Stimulated activated CD8-positive, alpha-beta memory T cell treated with anti-CD3 and anti-CD28 coated beads, Interleukin-12 subunit alpha, Interleukin-12 subunit beta, amount 100 ng/mL, for 24 hours (primary cell): Measurements from ENCODE around the gene ZNF710.

Experiments
- DNase-seq: peaks from one replicate; pipeline ENCODE4 v3.0.0-alpha.2; 2020; ENCODE audit errors: extremely low read depth

ZNF710 gene

GRCh38 chr15:89991312-89991711 lies 9.8 kb upstream of the ZNF710 start:
- DNase-seq: no peak

- no peak for DNase-seq
Observed at GRCh38 chr15:89993349-89993748, 7.8 kb upstream of the ZNF710 start.

GRCh38 chr15:89997079-89997478 lies 4.0 kb upstream of the ZNF710 start:
- no peak for DNase-seq

GRCh38 chr15:89998141-89998661 lies 2.9 kb upstream of the ZNF710 start:
- DNase-seq: no peak

- DNase-seq: no peak
Observed at GRCh38 chr15:89998923-89999675, 2.0 kb upstream of the ZNF710 start.

- DNase-seq: no peak
Observed at GRCh38 chr15:89999676-90000185, 1.4 kb upstream of the ZNF710 start.

GRCh38 chr15:90000186-90001001 lies 730 bp upstream of the ZNF710 start:
- no peak for DNase-seq

GRCh38 chr15:90001683-90002427 lies 731 bp downstream of the ZNF710 start:
- no peak for DNase-seq

GRCh38 chr15:90002428-90002844 lies 1.3 kb downstream of the ZNF710 start:
- no peak for DNase-seq

GRCh38 chr15:90003736-90004135 lies 2.6 kb downstream of the ZNF710 start:
- DNase-seq: no peak

GRCh38 chr15:90004252-90004651 lies 3.1 kb downstream of the ZNF710 start:
- no peak for DNase-seq

- DNase-seq: no peak
Observed at GRCh38 chr15:90004671-90005070, 3.5 kb downstream of the ZNF710 start.

GRCh38 chr15:90006217-90007075 lies 5.3 kb downstream of the ZNF710 start:
- no peak for DNase-seq

- DNase-seq: no peak
Observed at GRCh38 chr15:90007076-90007460, 5.9 kb downstream of the ZNF710 start.

- no peak for DNase-seq
Observed at GRCh38 chr15:90008607-90009006, 7.5 kb downstream of the ZNF710 start.

GRCh38 chr15:90009301-90010022 lies 8.3 kb downstream of the ZNF710 start:
- no peak for DNase-seq

- DNase-seq: no peak
Observed at GRCh38 chr15:90011705-90012104, 10.6 kb downstream of the ZNF710 start.

- DNase-seq: no peak
Observed at GRCh38 chr15:90013503-90013937, 12.4 kb downstream of the ZNF710 start.

- DNase-seq: no peak
Observed at GRCh38 chr15:90015294-90015693, 14.2 kb downstream of the ZNF710 start.

- DNase-seq: no peak
Observed at GRCh38 chr15:90015749-90016148, 14.6 kb downstream of the ZNF710 start.
